SHP77 (cell line): ENCODE results near the gene GSKIP.
A peak's percentile ranks its signal among the peaks of the same experiment; 100 is the strongest.

ENCODE experiments used
- DNase-seq, 2 experiments: peaks; one replicate each; lab custom pipeline; 2025; lab: John Stamatoyannopoulos, UW

GSKIP gene

GRCh38 chr14:96417254-96417653 lies 53.9 kb downstream of the GSKIP start:
- no peak for DNase-seq

DNA sequence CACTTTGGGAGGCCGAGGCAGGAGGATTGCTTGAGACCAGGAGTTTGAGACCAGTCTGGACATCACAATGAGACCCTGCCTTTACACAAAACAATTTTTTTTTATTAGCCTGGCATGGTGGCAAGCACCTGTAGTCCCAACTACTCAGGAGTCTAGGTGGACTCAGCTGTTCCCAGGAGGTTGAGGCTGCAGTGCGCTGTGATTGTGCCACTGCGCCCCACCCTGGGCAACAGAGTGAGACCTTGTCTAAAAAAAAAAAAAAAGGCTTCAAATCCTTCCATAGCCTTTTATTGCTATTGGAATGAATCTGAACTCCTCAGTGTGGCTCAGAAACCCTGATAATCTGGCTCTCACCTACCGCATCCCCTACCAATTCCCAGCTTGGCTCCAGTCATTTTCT lies 54.7 kb downstream of the GSKIP start:
- DNase-seq, result no peak

DNA sequence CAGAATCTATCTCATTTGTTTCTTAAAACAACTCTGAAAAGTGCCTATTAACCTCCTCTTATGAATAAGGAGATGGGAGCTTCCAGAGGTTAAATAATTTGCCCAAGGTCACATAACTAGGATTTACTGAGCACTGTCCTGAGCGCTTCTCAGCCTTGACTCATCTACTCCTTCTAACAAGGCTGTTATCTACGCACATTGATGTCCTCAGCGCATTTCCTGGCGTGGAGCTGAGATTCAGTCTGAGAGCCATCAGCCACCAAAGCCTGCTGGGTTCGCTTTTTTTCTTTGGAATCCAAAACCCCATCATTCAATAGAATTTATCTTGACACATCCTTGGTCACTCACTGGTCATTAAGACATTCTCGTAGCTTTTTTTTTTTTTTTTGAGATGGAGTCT lies 57.9 kb downstream of the GSKIP start:
- no peak for DNase-seq

GRCh38 chr14:96422992-96423391 lies 59.7 kb downstream of the GSKIP start:
- DNase-seq, result no peak

DNA sequence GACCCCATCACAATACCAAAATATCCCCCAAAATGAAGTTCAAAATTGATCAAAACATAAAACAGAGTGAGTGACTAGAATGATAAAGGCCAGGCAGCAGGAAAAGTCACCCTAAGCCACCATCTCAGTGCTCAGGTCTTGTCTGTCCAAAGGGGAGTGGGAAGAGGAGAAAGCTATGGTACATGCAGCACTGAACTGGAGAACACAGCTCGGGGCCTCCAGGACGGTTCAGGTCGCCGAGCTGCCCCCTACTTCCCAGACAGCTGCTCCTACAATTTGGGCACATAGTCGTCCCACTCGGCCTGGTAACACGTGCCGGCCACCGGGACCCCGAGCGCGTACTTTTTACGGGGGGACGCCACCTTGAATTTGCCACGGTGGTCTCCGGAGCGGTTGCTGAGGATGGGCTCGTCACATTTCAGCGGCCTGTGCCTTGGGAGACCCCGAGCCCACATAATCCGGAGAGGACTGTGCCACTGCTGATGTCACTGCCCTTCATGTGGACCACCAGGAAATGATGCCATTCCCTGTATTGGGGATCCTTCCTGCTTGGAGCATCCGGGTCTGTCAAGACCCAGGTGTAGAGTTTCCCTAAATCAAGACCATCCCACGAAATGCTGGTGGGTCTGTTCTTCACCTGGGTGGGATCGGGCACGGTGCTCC lies 60.3 kb downstream of the GSKIP start:
- no peak for DNase-seq

- peak; percentile 47 to 63 for DNase-seq
These were observed 61.0 kb downstream of the GSKIP start for GRCh38 chr14:96424109-96424989.

DNA sequence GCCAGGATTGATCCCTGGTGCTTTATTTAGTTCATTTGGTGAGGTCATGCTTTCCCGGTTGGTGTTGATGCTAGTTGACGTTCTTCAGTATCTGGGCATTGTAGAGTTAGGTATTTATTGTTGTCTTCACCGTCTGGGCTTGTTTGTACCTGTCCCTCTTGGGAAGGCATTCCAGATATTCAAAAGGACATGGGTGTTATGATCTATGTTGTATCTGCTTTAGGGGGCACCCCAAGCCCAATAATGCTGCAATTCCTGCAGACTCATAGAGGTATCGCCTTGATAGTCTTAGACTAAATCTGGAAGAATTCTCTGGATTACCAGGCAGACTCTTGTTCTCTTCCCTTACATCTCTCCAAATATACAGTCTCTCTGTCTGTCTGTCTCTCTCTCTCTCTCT lies 70.7 kb downstream of the GSKIP start:
- DNase-seq, result no peak
